ENCODE results near the gene PNLIPRP2. TPM values are rescaled to one million over a fixed set of nuclear protein-coding genes. Genes with fewer than 3 reads are reported as not detected.

The PNLIPRP2 gene
- polyA plus RNA-seq, 1 experiment, result not detected

- CTCF ChIA-PET, result no interaction called here
- POLR2A ChIA-PET, result no interaction called here
Observed at GRCh38 chr10:116636976-116637375, 16.2 kb downstream of the PNLIPRP2 start.

DNA sequence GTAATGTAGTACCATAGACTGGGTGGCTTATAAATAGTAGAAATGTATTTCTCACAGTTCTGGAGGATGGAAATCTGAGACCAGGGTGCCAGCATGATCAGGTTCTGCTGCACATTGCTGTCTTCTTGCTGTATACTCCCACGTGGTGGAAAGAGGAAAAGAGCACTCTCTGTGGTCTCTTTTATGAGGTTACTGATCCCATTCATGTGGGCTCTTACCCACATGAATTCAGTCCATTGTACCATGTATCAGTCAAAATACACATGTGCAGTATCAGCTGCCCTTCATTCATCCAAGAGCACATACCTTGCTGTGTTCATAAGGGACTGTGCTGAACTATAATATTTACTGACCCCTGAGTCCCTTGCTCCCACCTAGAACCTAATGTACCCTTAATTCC, 17.1 kb downstream of the PNLIPRP2 start:
- ChIA-PET CTCF (no interaction called here), POLR2A (no interaction called here)
- no peaks in the 10 kb centered on the region for H3K9me3 ChIP-seq (ENCODE audit: control insufficient read depth, insufficient read depth, low read length)
- H3K27me3 ChIP-seq (ENCODE audit: control insufficient read depth, insufficient read depth, low read length), result no peaks in the 10 kb centered on the region
- no peak for DNase-seq (ENCODE audit: low read depth, low spot score)
- no peak overlapping the region for H3K27ac ChIP-seq (ENCODE audit: low read depth, low read length)
- H3K4me3 ChIP-seq (ENCODE audit: low read depth, low read length), result no peak overlapping the region
- TF ChIP-seq, protein P1, sequence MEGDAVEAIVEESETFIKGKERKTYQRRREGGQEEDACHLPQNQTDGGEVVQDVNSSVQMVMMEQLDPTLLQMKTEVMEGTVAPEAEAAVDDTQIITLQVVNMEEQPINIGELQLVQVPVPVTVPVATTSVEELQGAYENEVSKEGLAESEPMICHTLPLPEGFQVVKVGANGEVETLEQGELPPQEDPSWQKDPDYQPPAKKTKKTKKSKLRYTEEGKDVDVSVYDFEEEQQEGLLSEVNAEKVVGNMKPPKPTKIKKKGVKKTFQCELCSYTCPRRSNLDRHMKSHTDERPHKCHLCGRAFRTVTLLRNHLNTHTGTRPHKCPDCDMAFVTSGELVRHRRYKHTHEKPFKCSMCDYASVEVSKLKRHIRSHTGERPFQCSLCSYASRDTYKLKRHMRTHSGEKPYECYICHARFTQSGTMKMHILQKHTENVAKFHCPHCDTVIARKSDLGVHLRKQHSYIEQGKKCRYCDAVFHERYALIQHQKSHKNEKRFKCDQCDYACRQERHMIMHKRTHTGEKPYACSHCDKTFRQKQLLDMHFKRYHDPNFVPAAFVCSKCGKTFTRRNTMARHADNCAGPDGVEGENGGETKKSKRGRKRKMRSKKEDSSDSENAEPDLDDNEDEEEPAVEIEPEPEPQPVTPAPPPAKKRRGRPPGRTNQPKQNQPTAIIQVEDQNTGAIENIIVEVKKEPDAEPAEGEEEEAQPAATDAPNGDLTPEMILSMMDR (IDR thresholded peaks at IDR 0.05; ENCODE audit: low read depth, low read length), result no peak

More at GRCh38 chr10:116636976-116637375, 16.2 kb downstream of the PNLIPRP2 start:
- TF ChIP-seq, protein P1 (IDR thresholded peaks at IDR 0.05; ENCODE audit: low read depth, low read length), result no peak
- Histone ChIP-seq H3K27ac (ENCODE audit: low read depth, low read length) (no peak overlapping the region), H3K27me3 (ENCODE audit: control insufficient read depth, insufficient read depth, low read length) (no peaks in the 10 kb centered on the region), H3K9me3 (ENCODE audit: control insufficient read depth, insufficient read depth, low read length) (no peaks in the 10 kb centered on the region), H3K4me3 (ENCODE audit: low read depth, low read length) (no peak overlapping the region)
- no peak for DNase-seq (ENCODE audit: low read depth, low spot score)

DNA sequence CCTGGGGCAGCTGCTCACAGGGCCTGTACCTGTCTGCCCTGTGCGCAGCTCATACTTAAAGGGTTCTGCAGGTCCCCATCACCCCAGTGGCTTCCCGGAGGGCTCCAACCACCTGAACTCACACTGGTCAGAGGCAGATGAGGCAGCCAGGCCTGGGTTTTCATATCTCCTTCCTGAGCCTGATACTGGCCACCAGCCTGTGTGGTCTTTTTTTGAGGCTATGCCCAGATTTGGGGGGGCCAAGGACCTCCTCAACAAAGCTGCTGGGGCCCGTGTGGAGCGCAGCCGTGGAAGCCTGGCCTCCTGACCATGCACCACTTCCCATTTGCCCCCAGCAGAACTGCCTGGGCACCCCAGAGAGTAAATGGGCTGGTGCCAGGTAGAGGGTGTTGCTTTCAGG, 25.7 kb downstream of the PNLIPRP2 start:
- TF ChIP-seq, protein P1 (IDR thresholded peaks at IDR 0.05; ENCODE audit: low read depth, low read length), result no peak
- H3K27ac ChIP-seq (ENCODE audit: low read depth, low read length), result no peak overlapping the region
- H3K9me3 ChIP-seq (ENCODE audit: control insufficient read depth, insufficient read depth, low read length), result no peaks in the 10 kb centered on the region
- H3K4me3 ChIP-seq (ENCODE audit: low read depth, low read length), result no peak overlapping the region
- CTCF ChIA-PET, result no interaction called here
- no peak for DNase-seq (ENCODE audit: low read depth, low spot score)
- peaks cover 2% of the 10 kb centered on the region for H3K27me3 ChIP-seq (ENCODE audit: control insufficient read depth, insufficient read depth, low read length)
- POLR2A ChIA-PET, result no interaction called here

GRCh38 chr10:116648903-116649302, 28.1 kb downstream of the PNLIPRP2 start:
- Histone ChIP-seq H3K9me3 (ENCODE audit: control insufficient read depth, insufficient read depth, low read length) (no peaks in the 10 kb centered on the region), H3K27ac (ENCODE audit: low read depth, low read length) (no peak overlapping the region), H3K4me3 (ENCODE audit: low read depth, low read length) (no peak overlapping the region), H3K27me3 (ENCODE audit: control insufficient read depth, insufficient read depth, low read length) (peaks cover 2% of the 10 kb centered on the region)
- TF ChIP-seq, protein P1 (IDR thresholded peaks at IDR 0.05; ENCODE audit: low read depth, low read length), result no peak
- POLR2A ChIA-PET, result no interaction called here
- no peak for DNase-seq (ENCODE audit: low read depth, low spot score)
- CTCF ChIA-PET, result no interaction called here

DNA sequence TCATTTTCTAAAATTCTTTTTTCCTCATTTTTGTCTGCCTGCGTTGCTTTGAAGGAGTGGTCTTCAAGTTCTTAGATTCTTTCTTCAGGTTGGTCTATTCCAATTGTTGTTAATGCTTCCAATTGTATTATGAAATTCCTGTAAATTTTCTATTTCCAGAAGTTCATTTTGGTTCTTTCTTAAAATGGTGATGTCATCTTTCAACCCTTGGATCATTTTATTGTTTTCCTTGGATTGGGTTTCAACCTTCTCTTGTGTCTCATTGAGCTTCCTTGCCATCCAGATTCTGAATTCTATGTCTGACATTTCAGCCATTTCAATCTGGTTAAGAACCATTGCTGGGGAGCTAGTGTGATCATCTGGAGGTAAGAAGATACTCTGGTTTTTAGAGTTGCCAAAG, 33.1 kb downstream of the PNLIPRP2 start:
- POLR2A ChIA-PET, result no interaction called here
- TF ChIP-seq, protein P1 (IDR thresholded peaks at IDR 0.05; ENCODE audit: low read depth, low read length), result no peak
- CTCF ChIA-PET, result interaction anchor here (1.8 kb wide), 1 partner anchor 18 kb away, joined by 6 read pairs; no protein-coding TSS in a partner anchor
- Histone ChIP-seq H3K4me3 (ENCODE audit: low read depth, low read length) (no peak overlapping the region), H3K27me3 (ENCODE audit: control insufficient read depth, insufficient read depth, low read length) (peaks cover 12% of the 10 kb centered on the region), H3K9me3 (ENCODE audit: control insufficient read depth, insufficient read depth, low read length) (no peaks in the 10 kb centered on the region), H3K27ac (ENCODE audit: low read depth, low read length) (no peak overlapping the region)
- no peak for DNase-seq (ENCODE audit: low read depth, low spot score)
